H1 (cell line): ENCODE data around the gene ATXN7L3B.

ENCODE experiments used
- BCL11A ChIP-seq, 2 experiments: IDR thresholded peaks; one replicate each; pipeline ENCODE4 v1.6.1; 2011; ENCODE audit warnings: low read depth in 2 of 2, low read length in 2 of 2, mild to moderate bottlenecking in 2 of 2
- CHD2 ChIP-seq: IDR thresholded peaks from 2 replicates; pipeline ENCODE4 v1.6.1; 2012; ENCODE audit warnings: low read length, improper control_type of control experiment
- CREB1 ChIP-seq: IDR thresholded peaks from 2 replicates; pipeline ENCODE4 v1.6.1; 2012; ENCODE audit warnings: inconsistent platforms
- EZH2 ChIP-seq: fragments of 200-600 bp; sonication (generic); IDR thresholded peaks from 2 replicates; pipeline ENCODE4 v1.7.1; 2012; ENCODE audit warnings: low read depth, mild to moderate bottlenecking, moderate library complexity, low read length, inconsistent platforms; ENCODE audit not compliant: severe bottlenecking
- GABPA ChIP-seq: IDR thresholded peaks from 2 replicates; pipeline ENCODE4 v1.6.1; 2011; ENCODE audit warnings: mild to moderate bottlenecking, low read length, moderate library complexity, borderline replicate concordance; ENCODE audit not compliant: insufficient read depth
- NANOG ChIP-seq: IDR thresholded peaks from 2 replicates; pipeline ENCODE4 v1.6.1; 2011; ENCODE audit warnings: low read length, low read depth, mild to moderate bottlenecking, inconsistent platforms; ENCODE audit not compliant: insufficient read depth, poor library complexity, severe bottlenecking
- POLR2A ChIP-seq, 2 experiments: IDR thresholded peaks; 1 replicate in 1 of 2; 2 replicates in 1 of 2; pipeline ENCODE4 v1.6.1; 2011; ENCODE audit warnings: low read depth in 2 of 2, low read length in 2 of 2, mild to moderate bottlenecking in 2 of 2; ENCODE audit errors: control extremely low read depth in 1 of 2
- POLR2AphosphoS5 ChIP-seq: IDR thresholded peaks from 2 replicates; pipeline ENCODE4 v1.6.1; 2011; ENCODE audit warnings: low read depth, low read length
- RFX5 ChIP-seq: IDR thresholded peaks from 2 replicates; pipeline ENCODE4 v1.6.1; 2011; ENCODE audit warnings: low read depth, low read length, improper control_type of control experiment, borderline replicate concordance
- SIX5 ChIP-seq: IDR thresholded peaks from 2 replicates; pipeline ENCODE4 v1.6.1; 2011; ENCODE audit warnings: mild to moderate bottlenecking, low read depth, low read length
- SUZ12 ChIP-seq: fragments of 200-600 bp; sonication (generic); IDR thresholded peaks from 2 replicates; pipeline ENCODE4 v1.6.1; 2012; ENCODE audit warnings: mild to moderate bottlenecking, inconsistent platforms, low read length, moderate library complexity, mixed read lengths
- TAF1 ChIP-seq: IDR thresholded peaks from 2 replicates; pipeline ENCODE4 v1.6.1; 2011; ENCODE audit warnings: mild to moderate bottlenecking, low read depth, low read length
- TF ChIP-seq, protein P1 (sequence below), 3 experiments: IDR thresholded peaks; 1 replicate in 2 of 3; 2 replicates in 1 of 3; pipeline versions ENCODE4 v1.5.1 to v1.6.1; 2011; ENCODE audit warnings: low read length in 3 of 3, mild to moderate bottlenecking in 3 of 3, inconsistent platforms in 2 of 3, low read depth in 1 of 3, moderate library complexity in 1 of 3; ENCODE audit not compliant: insufficient read depth in 1 of 3; ENCODE audit errors: control extremely low read depth in 1 of 3

DNA sequence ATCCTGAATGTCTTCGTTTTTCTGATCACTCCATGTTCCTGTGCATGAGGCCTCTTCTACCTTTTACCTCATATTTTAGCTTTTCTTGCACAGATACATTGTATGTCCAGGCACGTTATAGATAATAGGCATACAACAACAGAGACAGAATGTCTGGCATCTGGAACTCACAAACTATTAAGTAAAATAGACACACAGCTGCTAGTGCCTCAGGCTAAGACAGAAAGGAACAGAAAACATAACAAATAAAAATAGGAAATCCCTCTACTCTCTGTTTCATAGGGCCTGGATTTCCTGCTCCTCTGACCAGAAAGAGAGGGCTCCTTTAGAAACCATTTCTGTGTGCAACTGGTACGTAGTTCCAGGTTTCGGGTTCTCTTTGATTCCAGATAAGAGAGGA, 48.6 kb downstream of the ATXN7L3B start:
- TF ChIP-seq SIX5 (no peak), NANOG (no peak), CHD2 (no peak), GABPA (no peak), POLR2A (IDR thresholded peaks at IDR 0.05; ENCODE audit: control extremely low read depth in 1 of 2, low read depth in 2 of 2, low read length in 2 of 2) (no peak), RFX5 (no peak), BCL11A (IDR thresholded peaks at IDR 0.05; ENCODE audit: low read depth in 2 of 2, low read length in 2 of 2) (no peak), EZH2 (no peak), POLR2AphosphoS5 (no peak), TAF1 (no peak), CREB1 (no peak), SUZ12 (no peak)
- TF ChIP-seq, protein P1, sequence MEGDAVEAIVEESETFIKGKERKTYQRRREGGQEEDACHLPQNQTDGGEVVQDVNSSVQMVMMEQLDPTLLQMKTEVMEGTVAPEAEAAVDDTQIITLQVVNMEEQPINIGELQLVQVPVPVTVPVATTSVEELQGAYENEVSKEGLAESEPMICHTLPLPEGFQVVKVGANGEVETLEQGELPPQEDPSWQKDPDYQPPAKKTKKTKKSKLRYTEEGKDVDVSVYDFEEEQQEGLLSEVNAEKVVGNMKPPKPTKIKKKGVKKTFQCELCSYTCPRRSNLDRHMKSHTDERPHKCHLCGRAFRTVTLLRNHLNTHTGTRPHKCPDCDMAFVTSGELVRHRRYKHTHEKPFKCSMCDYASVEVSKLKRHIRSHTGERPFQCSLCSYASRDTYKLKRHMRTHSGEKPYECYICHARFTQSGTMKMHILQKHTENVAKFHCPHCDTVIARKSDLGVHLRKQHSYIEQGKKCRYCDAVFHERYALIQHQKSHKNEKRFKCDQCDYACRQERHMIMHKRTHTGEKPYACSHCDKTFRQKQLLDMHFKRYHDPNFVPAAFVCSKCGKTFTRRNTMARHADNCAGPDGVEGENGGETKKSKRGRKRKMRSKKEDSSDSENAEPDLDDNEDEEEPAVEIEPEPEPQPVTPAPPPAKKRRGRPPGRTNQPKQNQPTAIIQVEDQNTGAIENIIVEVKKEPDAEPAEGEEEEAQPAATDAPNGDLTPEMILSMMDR (IDR thresholded peaks at IDR 0.05; ENCODE audit: control extremely low read depth in 1 of 3, insufficient read depth in 1 of 3, low read depth in 1 of 3, low read length in 3 of 3), result no peak
